Measurements from ENCODE around the gene HECA. TPM values are rescaled to one million over a fixed set of nuclear protein-coding genes. Genes with fewer than 3 reads are reported as not detected.

HECA gene
- total RNA-seq, 3 donors from 2014 or later = 35.1 to 54.3 (median 49.3) TPM

GRCh38 chr6:139173822-139174221 lies 38.9 kb downstream of the HECA start:
- DNase-seq (ENCODE audit: low spot score in 2 of 2) = no peak
- Histone ChIP-seq H3K27me3 (no peaks in the 10 kb centered on the region), H3K9me3 (no peaks in the 10 kb centered on the region), H3K4me1 (no peaks in the 10 kb centered on the region), H3K36me3 (peaks cover 3% of the 10 kb centered on the region), H3K4me3 (no peak overlapping the region), H3K27ac (no peak overlapping the region)
- intact Hi-C loops (cut with DNase I; ENCODE audit: low total_unique reads) = loop anchor here (5.0 kb wide), 1 partner anchor 897 kb away; no protein-coding TSS in a partner anchor
- TF ChIP-seq POLR2A (IDR thresholded peaks at IDR 0.05) = no peak
- no peak for TF ChIP-seq POLR2AphosphoS5 (IDR thresholded peaks at IDR 0.05)
- no peak for TF ChIP-seq CTCF (IDR thresholded peaks at IDR 0.05)

GRCh38 chr6:139174961-139175360 lies 40.1 kb downstream of the HECA start:
- Histone ChIP-seq H3K4me3 (no peak overlapping the region), H3K27ac (no peak overlapping the region), H3K4me1 (no peaks in the 10 kb centered on the region), H3K9me3 (no peaks in the 10 kb centered on the region), H3K36me3 (peaks cover 3% of the 10 kb centered on the region), H3K27me3 (no peaks in the 10 kb centered on the region)
- intact Hi-C loops (cut with DNase I; ENCODE audit: low total_unique reads) = loop anchor here (5.0 kb wide), 1 partner anchor 898 kb away; no protein-coding TSS in a partner anchor
- no peak for DNase-seq (ENCODE audit: low spot score in 2 of 2)
- TF ChIP-seq POLR2A (IDR thresholded peaks at IDR 0.05) (no peak), POLR2AphosphoS5 (IDR thresholded peaks at IDR 0.05) (no peak), CTCF (IDR thresholded peaks at IDR 0.05) (no peak)

- H3K27ac ChIP-seq = no peak overlapping the region
- H3K9me3 ChIP-seq = no peaks in the 10 kb centered on the region
- no peaks in the 10 kb centered on the region for H3K4me1 ChIP-seq
- peaks cover 3% of the 10 kb centered on the region for H3K36me3 ChIP-seq
- intact Hi-C loops (cut with DNase I; ENCODE audit: low total_unique reads) = no loop called here
- no peaks in the 10 kb centered on the region for H3K27me3 ChIP-seq
- H3K4me3 ChIP-seq = no peak overlapping the region
- DNase-seq (ENCODE audit: low spot score in 2 of 2) = no peak
- no peak for TF ChIP-seq POLR2AphosphoS5 (IDR thresholded peaks at IDR 0.05)
- TF ChIP-seq CTCF (IDR thresholded peaks at IDR 0.05) = no peak
- no peak for TF ChIP-seq POLR2A (IDR thresholded peaks at IDR 0.05)
These were observed 40.6 kb downstream of the HECA start for GRCh38 chr6:139175389-139175948.

- no peak for DNase-seq (ENCODE audit: low spot score in 2 of 2)
- Histone ChIP-seq H3K27ac (no peak overlapping the region), H3K4me1 (no peaks in the 10 kb centered on the region), H3K9me3 (no peaks in the 10 kb centered on the region), H3K27me3 (no peaks in the 10 kb centered on the region), H3K36me3 (peaks cover 3% of the 10 kb centered on the region), H3K4me3 (no peak overlapping the region)
- intact Hi-C loops (cut with DNase I; ENCODE audit: low total_unique reads) = no loop called here
- TF ChIP-seq CTCF (IDR thresholded peaks at IDR 0.05) = no peak
- no peak for TF ChIP-seq POLR2A (IDR thresholded peaks at IDR 0.05)
- no peak for TF ChIP-seq POLR2AphosphoS5 (IDR thresholded peaks at IDR 0.05)
These were observed 46.4 kb downstream of the HECA start for GRCh38 chr6:139181236-139181635.

GRCh38 chr6:139184047-139184446 lies 49.2 kb downstream of the HECA start:
- no peaks in the 10 kb centered on the region for H3K9me3 ChIP-seq
- no peak for TF ChIP-seq POLR2A (IDR thresholded peaks at IDR 0.05)
- TF ChIP-seq CTCF (IDR thresholded peaks at IDR 0.05) = no peak
- no peak for TF ChIP-seq POLR2AphosphoS5 (IDR thresholded peaks at IDR 0.05)
- H3K4me1 ChIP-seq = no peaks in the 10 kb centered on the region
- no peak overlapping the region for H3K4me3 ChIP-seq
- H3K36me3 ChIP-seq = no peaks in the 10 kb centered on the region
- no peak for DNase-seq (ENCODE audit: low spot score in 2 of 2)
- H3K27ac ChIP-seq = no peak overlapping the region
- intact Hi-C loops (cut with DNase I; ENCODE audit: low total_unique reads) = no loop called here
- H3K27me3 ChIP-seq = no peaks in the 10 kb centered on the region
